Mesenteric fat pad (tissue), 1 donor: ENCODE data around the gene IQCM. TPM values are rescaled to one million over a fixed set of nuclear protein-coding genes. Genes with fewer than 3 reads are reported as not detected.

ENCODE experiments used
- DNase-seq: peaks from one replicate; pipeline ENCODE4 v3.0.0-alpha.2; 2020; ENCODE audit warnings: low spot score
- total RNA-seq: library from RNA; stranded (reverse); fragmentation: NEBNext Ultra II Directional; extraction: Animal tissue kit (Norgen Biotek cat#: 25700); gene quantifications from one replicate; pipeline ENCODE4 v1.2.1, GENCODE V29; 2021
- donor health status: DM: yes; HTN: yes; CAD: no.

The IQCM gene
- total RNA-seq, 1 donor from 2014 or later, result not detected

DNA sequence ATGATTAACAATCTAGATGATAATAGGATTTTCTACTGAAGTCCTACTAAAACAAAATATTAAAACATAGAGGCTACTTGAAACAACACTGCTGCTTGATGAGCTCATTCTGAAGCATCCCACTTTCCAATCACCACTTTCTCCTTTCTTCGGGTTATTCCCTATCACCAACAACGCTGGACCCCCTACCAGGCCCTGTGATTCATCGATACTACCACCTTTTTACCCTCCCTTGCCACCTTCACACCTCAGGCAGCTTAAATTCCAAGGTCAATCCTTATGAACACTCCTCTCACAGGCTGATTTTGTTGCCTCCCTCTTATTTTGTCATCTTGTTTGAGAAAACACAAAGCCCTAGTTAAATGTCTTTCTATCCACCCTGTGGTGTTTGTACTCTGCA is 102.6 kb downstream of the IQCM start:
- DNase-seq, result no peak

DNA sequence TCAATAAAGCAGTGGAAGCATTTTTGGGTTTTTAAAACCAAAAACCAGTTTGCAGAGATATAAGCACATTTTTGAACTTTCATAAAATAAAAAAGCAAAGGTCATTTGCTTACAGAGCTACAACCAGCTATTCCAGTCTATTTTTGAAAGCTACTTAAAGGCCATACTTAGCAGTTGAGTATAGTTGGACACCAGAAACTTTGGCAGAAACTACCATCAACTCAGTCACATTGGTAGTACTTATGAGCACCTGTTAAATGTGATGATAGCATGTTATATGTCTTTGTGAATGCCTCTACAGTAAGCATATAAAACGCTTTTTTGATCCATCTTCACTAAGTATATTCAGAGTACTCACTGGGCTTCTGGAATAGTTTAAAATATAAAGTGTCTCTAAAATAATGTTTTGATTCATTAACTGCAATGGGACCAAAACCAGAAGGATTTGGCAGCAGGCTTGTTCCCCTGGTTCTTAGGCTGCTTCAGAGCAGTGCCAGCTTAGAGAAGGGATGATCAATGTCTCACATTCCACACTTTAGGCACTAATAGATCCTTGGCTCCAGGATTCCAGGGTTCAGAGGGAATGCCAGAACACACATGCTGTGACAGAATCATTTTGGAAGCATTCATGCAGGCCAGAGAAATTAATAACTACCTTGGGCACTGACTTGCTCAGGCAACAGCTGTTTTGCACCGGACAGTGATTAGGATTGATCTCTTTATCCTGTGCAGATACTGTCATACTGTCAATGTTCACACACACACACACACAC is 103.9 kb downstream of the IQCM start:
- DNase-seq, result no peak

DNA sequence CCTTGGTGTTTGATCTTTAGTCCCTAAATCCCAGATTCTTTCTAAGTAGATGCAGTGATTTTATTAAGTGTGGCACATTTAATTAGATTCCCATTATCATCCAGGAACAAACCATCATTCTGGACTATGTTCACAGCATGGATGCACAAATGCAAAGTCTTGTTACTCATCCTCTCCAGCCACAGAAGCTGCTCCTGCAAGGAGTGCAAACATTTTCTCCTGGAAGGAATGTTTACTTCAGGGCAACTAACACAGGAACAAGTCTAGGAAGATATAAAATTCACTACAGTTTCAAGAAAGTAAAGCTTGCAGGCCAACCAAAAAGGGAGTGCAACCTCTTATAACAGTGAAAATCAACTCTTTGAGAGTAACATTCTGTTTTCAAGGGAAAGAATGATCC is 106.0 kb downstream of the IQCM start:
- DNase-seq, result no peak

DNA sequence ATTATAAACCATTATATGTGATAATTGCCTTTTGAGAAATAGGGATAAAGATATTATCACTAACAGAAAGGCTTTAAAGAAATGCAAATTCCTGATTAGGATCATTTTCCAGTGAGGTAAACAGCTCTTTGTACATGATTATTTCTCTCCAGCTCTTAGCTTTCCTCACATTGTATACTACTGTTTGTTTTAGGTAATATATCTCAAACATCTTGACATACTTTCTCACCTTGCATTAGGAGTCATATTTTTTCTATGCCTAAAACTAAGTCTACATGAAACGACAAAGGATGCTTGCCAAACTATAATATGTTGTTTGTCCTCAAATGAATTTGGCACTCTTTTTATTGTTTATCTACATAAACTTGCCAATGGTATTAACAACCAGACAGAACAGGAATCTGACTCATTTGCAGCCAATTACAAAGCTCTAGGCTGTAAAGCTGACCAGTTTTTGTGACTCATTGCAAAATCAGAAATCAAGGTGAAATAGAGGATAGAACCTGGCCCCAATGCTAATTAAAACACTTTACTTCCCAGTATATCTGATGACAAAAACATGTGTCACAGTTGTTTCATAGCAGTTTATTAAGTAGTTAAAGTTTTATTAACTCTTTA is 107.0 kb downstream of the IQCM start:
- DNase-seq, result no peak

DNA sequence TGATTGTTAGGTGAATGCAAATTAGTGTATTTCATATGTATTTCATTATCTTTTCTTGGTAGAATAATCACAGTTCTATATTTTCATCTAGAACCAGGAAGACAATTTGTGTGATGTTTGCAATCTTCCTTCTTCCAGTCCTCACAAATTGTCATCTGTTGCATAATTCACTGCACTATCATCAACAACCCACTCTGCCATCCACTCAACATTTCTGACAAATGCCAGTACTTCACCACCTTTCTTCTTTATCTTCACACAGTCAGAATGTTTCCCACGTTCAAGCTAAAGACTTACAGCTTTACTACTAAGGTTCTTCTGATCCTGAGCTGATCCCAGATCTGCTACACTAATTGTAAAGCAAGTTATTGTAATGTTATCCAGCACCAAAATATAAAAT is 107.8 kb downstream of the IQCM start:
- no peak for DNase-seq

DNA sequence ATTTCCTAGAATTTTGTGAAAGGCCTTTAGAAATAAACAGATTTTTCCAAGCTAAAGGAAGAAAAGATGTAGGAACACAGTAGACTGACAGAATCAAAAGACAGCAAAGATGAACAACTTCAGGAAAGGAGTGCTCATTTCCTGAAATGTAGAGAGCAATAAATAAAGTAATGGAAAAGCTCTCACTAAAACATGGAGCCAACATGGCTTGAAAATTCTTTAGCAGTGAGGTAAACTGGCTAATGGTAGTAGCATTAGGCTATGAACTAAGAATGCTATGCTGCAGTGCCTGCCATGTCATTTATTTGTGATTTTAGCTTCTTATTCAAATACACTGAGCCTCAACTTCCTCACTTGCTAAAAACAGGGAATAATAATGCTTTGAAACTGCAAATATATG is 108.7 kb downstream of the IQCM start:
- DNase-seq, result no peak

DNA sequence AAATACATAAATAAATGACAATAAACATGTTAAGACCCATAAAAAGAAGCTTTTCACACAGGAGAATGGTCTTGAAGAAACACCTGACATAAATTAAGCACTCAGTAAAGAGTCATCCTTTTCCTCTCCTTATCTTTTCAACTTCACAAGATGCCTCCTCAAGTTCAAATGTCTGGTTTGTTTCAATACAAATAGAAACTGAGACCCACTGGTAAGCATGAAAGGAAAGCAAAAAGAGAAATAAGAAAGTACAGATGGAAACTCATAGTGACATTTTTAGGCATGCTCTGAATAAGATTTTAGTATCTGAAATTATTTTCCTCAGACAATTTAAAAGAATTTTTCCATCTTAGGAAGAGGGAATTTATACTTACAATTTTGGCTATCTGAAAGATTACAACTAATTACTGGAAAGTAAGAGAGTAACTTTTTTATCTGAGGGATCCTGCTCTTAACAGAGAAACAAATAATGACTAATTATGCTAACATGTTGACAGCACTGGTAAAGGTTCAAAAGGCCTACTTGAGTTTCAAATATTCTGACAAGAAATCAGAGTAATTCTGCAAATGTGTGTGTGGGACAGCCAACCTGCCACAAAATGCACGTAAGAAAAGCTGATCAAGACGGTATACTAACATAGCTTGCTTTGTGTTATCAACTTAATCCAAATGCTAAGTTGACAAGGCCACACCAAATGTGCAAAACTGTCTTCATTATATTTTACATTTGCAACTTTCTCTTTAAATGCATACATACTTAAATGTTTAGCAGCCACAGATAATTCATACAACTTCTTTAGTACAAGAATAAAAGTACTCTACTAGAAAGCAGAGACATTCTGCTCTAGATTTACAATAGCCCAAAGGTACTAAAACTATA is 113.0 kb downstream of the IQCM start:
- no peak for DNase-seq

DNA sequence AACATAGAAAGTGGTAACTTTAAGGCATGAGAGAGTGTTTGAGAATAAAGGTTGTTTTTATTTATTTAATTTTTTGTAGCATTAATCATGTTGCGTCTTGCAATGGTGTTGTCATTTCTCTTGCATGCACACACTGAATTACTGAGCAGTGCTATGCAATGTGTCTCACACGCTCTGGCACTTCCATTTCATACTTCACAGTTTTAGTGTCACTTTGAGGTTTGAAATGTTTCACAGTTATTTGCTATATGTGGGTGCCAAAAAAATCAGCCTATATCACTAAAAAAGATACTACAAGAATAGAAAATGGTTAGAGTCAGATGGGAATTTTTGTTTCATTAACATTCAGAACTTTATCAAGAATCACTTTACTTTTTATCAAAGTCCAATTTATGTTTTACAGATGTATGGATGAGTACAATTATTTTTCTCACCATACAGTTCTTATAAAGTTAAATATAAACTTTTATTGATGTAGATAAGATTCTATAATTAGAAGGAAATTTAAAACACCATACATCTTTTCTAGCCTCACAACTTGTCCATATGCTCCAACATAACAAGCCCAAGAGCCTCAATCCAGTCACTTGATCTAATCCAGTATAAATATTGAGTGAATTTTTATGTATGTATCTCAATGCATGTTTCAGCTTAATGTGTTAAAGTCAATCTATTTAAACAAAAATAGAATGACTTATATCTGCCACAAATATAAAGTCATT is 114.0 kb downstream of the IQCM start:
- no peak for DNase-seq

DNA sequence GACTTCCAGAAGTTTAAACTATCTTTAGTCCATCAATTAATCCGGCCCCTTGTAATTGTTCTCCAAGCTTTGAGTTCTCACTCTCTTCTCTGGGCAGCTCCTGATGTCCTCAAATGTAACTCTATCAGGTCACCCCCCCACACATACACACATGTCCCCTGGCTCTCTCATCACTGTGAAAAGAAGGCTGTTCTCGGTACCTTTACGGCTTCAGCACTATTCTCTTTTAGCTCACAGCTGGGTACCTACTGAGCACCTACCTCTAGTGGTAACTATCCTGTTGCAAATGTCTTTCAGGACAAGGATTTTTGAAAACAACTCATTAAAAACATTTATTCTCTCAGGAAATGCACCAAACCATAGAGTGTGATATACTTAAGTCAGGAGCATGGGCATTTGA is 115.4 kb downstream of the IQCM start:
- no peak for DNase-seq

DNA sequence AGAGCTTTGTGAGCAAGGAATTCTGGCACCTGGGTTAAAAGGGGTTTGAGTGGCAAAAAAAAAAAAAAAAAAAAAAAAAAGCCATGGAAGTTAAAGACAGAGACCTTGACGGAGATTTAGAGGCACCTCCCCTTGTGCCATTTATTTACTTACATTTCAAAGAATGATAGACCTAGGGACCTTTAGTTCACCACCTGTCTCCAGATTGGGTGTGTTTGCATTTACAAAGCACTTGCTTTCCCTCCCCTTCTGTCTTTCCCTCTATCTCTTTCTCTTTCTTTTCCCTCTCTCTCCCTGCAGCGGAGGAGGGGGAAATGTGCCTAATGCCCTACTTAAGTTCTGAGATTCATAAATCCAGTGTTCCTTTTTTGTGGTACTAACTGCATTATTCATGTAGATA is 116.0 kb downstream of the IQCM start:
- DNase-seq, result no peak

DNA sequence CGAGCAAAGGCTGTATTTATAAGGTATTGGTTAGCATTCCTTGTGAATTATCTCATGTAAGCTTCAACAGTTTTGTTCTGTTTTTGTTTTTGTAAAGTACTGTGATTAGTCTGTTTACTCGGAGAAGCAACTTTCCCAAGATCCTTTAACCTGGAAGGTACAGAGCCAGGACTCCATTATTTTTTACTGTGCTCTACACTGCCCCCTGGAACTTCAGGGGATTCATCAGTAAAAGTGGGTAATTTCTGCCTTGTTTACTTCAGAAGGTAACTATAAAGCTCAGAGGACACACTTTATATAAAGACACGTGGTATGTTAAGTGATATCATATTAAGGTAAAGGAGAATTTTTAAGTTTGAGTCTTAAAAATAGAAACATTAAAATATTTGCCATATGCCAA is 124.9 kb downstream of the IQCM start:
- DNase-seq, result no peak

DNA sequence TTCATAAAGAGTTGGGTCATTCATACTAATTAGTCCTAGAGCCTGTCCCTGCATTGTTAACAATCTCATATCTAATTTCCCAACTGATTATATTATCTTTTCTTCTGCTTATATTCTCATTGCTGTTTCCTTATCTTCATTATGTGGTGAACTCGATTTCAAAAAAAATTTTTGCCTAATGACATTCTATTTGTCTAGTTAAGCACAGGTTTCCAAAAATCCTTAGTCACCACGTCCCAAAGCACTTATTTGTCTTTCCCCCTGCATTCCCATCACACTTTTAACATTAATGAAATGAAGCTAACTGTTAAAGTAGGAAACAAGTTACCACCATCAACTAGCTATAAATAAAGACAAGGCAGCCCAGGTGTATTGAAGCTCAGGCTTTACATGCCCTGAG is 131.1 kb downstream of the IQCM start:
- no peak for DNase-seq

DNA sequence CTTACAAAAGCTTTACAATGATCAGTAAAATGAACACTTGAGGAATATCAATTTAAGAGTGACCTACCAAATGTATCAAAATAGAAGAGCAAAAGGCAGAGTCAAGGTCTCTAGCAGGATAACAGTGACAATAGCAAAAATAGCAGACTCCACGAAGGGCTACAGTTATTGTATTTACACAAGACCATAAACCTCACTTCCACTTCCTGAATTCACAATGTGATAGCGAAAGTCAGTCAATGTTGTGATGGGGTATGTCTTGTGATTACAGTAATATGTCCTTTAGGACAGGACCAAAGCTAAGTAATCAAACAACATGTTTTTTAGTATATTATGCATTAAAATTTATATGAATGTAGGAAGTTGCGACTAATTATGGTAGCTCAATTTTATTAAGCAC is 139.6 kb downstream of the IQCM start:
- no peak for DNase-seq

DNA sequence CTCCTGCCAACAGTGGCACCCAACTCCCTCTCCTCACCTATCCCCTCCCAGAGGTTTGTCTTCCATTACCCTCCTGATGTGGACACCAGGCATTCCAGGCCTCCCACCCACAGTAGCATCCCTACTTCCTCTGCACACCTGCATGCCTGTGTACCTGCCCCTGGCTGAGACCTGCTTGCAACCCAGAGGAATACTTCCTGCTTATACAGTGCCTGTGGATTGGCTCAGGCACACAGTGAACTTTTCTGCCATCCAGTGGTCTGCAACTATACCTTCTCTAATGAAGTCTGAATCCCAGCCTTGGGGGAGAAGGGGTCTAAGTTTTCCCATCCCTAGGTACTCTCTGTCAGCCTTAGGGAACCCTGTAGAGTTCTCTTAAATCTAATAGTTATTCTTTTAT is 169.9 kb downstream of the IQCM start:
- DNase-seq, result no peak

DNA sequence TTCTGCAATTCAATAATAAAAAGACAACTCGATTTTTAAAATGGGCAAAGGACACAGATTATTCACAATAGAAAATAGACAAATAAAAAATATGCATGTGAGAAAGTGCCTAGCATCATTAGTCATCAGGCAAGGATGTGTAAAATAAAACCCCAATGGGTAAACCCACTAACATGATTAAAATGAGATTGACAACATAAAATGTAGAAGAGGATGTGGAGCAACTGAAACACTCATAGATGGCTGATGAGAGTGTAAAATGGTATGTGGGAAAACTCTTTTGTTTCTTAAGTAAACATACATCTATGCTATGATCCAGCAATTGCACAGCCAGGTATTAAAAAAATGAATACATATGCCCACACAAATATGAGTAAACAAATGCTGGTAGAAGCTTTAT is 177.6 kb downstream of the IQCM start:
- no peak for DNase-seq

DNA sequence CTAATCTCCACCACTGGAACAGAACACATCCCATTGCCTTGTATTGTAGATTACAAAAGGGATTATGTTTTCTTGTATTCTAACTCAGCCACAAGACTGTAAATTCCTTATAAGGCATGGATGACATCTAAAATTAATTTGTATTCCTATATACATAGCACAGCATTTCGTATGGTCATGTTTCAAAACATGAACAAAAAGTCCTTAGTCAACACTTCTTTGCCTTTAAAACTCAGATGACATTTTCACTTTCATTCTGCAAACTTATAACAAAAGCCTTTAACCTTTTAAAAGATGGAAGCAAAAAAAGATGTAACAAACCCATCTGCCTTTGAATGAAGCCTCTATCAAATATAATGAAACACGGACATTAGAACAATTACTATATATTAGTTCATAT is 181.3 kb downstream of the IQCM start:
- DNase-seq, result no peak

DNA sequence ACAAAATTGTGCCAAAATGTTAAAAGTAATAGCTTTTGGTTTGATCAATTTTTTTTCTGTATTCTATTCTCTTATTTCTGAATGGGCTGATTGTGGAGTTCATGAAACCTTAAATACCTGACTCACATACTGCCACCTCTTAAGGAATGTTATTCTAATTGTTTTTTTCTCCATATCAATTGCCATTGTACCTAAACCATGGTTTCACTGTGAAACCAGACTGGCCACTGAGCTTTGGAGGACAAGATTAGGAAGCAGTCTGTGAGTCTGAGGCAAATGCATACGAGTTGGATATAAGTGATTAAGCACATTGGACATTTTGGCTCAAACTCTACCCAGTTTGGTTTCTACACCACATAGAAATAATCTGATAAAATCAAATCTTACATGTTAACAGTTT is 184.0 kb downstream of the IQCM start:
- no peak for DNase-seq

DNA sequence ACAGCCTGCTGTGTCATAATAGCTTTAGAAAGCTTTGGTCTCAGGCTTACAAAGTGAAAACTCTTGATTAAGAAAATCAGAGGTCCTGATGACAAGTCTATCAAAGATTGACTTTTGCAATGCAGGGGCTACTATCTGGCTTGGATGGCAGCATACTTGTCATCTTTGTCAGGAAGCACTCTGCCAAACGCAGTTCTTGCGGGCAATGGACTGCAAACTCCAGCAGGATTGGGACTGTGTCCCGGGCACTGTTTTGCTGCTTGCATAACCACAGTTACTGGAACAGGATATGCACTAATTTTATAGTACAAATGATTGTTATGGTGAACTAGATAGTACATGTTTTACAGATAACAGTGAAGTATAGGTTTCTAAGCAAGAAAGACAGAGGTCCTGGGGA is 185.6 kb downstream of the IQCM start:
- DNase-seq, result no peak

DNA sequence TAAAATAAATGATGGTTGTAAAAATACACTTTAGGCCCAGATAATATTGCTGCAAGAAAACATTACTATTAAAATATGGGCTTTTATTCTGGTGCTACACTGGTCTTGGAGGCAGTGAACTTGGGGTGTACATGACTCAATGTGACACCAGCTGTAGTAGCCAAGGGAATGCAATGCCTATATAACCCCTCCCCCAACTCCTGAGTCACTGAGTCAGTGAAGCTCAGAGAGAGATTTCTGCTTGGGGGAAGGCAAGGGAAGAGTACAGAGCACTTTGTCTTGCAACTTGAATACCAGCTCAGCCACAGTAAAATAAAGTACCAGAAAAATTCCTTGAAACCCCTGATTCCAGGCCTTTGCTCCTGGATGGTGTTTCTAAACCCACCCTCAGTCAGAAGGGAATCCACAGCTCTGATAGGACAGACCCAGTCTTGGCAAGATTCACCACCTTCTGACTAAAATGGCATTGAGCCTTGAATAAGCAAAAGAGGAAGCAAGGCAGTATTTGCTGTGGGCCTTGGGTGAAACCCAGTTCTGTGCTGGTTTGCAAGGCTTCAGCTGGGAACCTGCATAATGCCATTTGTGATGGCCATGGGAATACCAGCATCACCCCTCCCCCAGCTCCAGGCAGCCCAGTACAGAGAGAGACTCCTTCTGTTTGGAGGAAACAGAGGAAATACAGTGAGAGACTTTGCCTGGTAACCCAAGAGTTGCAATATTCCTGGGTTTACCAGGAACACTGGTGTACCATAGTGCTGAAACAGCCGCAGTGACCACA is 209.9 kb downstream of the IQCM start:
- DNase-seq, result no peak

DNA sequence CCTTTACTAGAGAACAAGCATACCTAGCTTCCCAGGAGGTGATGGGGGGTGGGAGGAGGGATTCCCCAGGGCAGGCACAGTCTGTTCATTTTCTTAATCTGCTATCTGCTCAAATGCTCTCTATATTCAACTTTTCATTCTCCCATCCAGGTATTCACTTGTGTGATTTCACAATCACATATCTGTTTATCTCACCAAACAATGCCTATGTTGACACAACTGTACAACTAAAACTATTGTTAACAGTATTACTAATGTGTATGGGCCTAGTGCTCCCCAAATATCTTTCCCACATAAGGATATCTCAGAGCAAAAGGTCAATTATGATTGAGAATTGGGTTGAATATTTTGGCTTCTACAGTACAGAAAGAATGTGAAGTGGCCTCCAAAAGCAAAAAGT is 210.8 kb downstream of the IQCM start:
- no peak for DNase-seq

DNA sequence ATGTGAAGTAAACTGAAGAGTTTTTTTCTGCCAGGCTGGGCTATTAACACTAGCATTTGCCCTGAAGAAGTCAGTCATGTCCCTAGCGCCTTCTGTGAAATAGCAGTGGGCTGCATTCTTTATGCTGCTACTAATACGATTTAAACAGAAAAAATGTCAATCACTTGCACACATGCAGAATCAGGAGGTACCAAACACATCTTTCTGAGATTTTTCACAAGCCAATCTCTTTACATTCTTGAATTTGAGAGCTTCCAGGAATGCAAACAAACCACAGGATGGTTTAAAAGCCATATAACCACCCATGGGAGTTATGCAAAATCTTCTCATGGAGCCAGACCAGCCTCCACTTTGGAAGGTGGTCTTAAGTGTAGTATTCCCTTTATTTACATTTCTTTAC is 220.1 kb downstream of the IQCM start:
- no peak for DNase-seq
